MCF 10A (cell line): ENCODE data around the gene FAM161B. TPM values are rescaled to one million over a fixed set of nuclear protein-coding genes. Genes with fewer than 3 reads are reported as not detected.

ENCODE experiments used
- BruUV-seq: library from RNA; stranded (reverse); fragments of 400-500 nt; replicated peaks from 2 replicates; lab custom pipeline; 2021; lab: Mats Ljungman, UMichigan
- CTCF ChIA-PET: fragments of 300-600 bp; sonication (Branson Sonifier 250); formaldehyde crosslinking; extraction: SDS; loops from one replicate; lab custom pipeline; 2021; ENCODE audit warnings: antibody characterized with exemption, inconsistent platforms; lab: Yijun Ruan, JAX
- POLR2A ChIA-PET: fragments of 300-600, 350-650 bp; sonication (Branson Sonifier 250); formaldehyde crosslinking; extraction: SDS; loops from one replicate; lab custom pipeline; 2020; ENCODE audit warnings: antibody characterized with exemption, inconsistent platforms; lab: Yijun Ruan, JAX
- DNase-seq: peaks from one replicate; pipeline ENCODE4 v3.0.0-alpha.2; 2018; ENCODE audit not compliant: unreplicated experiment
- H3K27ac Mint-ChIP-seq: one replicate; pipeline ENCODE4 v1.8.0; 2022; ENCODE audit warnings: mild to moderate bottlenecking, low read depth, mixed read lengths; ENCODE audit not compliant: unreplicated experiment
- H3K27me3 Mint-ChIP-seq: one replicate; pipeline ENCODE4 v1.8.0; 2022; ENCODE audit warnings: mixed read lengths; ENCODE audit not compliant: insufficient read depth, unreplicated experiment
- H3K36me3 Mint-ChIP-seq: one replicate; pipeline ENCODE4 v1.8.0; 2022; ENCODE audit warnings: mild to moderate bottlenecking, moderate library complexity, mixed read lengths; ENCODE audit not compliant: insufficient read depth, unreplicated experiment
- H3K4me1 Mint-ChIP-seq: one replicate; pipeline ENCODE4 v1.8.0; 2022; ENCODE audit warnings: mixed read lengths; ENCODE audit not compliant: insufficient read depth, unreplicated experiment
- H3K4me3 Mint-ChIP-seq: one replicate; pipeline ENCODE4 v1.8.0; 2022; ENCODE audit warnings: mild to moderate bottlenecking, moderate library complexity, mixed read lengths; ENCODE audit not compliant: unreplicated experiment
- H3K9me3 Mint-ChIP-seq: one replicate; pipeline ENCODE4 v1.8.0; 2022; ENCODE audit warnings: mixed read lengths; ENCODE audit not compliant: unreplicated experiment
- intact Hi-C: fragments of 100-400 bp; cut with micrococcal nuclease; formaldehyde crosslinking; loops from 2 replicates; pipeline ENCODE4 v1.14.1; 2022
- total RNA-seq: library from RNA; stranded (reverse); gene quantifications from 2 replicates; pipeline ENCODE4 v1.2.3, GENCODE V29; 2022
- TF ChIP-seq, protein P1 (sequence below): fragments of 200-600 bp; IDR thresholded peaks from one replicate; pipeline ENCODE4 v1.8.0; 2022; ENCODE audit warnings: antibody characterized with exemption, mild to moderate bottlenecking; ENCODE audit not compliant: unreplicated experiment

FAM161B gene
- total RNA-seq, 1 experiment from 2014 or later, result 2.1 TPM

DNA sequence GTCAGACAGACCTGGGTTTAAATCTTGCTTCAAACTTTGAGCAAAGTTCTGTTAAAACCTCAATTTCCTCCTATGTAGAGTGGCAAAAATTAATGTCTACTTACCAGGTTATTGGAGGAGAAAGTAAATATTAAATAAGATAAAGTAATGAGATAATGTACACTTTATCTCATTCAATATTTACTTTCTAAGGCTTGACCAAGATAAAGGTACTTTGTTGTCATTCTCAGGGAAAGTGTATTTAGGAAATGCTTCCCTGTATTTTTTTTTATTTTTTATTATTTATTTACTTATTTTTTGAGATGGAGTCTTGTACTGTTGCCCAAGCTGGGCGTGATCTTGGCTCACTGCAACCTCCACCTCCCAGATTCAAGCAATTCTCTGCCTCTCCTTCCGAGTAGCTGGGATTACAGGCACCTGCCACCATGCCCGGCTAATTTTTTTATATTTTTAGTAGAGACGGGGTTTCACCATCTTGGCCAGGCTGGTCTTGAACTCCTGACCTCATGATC is 4.7 kb downstream of the FAM161B start:
- intact Hi-C loops, result no loop called here
- ChIA-PET CTCF (no interaction called here), POLR2A (interaction anchor here (0.7 kb wide), 2 partner anchors 22 to 40 kb away, joined by 3 read pairs; no protein-coding TSS in a partner anchor)
- Mint-ChIP-seq H3K27me3 (no peaks in the 10 kb centered on the region), H3K36me3 (peaks cover 17% of the 10 kb centered on the region), H3K4me1 (peaks cover 15% of the 10 kb centered on the region), H3K9me3 (no peaks in the 10 kb centered on the region), H3K27ac (no peak overlapping the region), H3K4me3 (no peak overlapping the region)
- DNase-seq, result no peak
- BruUV-seq, result no TSS peak
- TF ChIP-seq, protein P1, sequence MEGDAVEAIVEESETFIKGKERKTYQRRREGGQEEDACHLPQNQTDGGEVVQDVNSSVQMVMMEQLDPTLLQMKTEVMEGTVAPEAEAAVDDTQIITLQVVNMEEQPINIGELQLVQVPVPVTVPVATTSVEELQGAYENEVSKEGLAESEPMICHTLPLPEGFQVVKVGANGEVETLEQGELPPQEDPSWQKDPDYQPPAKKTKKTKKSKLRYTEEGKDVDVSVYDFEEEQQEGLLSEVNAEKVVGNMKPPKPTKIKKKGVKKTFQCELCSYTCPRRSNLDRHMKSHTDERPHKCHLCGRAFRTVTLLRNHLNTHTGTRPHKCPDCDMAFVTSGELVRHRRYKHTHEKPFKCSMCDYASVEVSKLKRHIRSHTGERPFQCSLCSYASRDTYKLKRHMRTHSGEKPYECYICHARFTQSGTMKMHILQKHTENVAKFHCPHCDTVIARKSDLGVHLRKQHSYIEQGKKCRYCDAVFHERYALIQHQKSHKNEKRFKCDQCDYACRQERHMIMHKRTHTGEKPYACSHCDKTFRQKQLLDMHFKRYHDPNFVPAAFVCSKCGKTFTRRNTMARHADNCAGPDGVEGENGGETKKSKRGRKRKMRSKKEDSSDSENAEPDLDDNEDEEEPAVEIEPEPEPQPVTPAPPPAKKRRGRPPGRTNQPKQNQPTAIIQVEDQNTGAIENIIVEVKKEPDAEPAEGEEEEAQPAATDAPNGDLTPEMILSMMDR, result no peak

DNA sequence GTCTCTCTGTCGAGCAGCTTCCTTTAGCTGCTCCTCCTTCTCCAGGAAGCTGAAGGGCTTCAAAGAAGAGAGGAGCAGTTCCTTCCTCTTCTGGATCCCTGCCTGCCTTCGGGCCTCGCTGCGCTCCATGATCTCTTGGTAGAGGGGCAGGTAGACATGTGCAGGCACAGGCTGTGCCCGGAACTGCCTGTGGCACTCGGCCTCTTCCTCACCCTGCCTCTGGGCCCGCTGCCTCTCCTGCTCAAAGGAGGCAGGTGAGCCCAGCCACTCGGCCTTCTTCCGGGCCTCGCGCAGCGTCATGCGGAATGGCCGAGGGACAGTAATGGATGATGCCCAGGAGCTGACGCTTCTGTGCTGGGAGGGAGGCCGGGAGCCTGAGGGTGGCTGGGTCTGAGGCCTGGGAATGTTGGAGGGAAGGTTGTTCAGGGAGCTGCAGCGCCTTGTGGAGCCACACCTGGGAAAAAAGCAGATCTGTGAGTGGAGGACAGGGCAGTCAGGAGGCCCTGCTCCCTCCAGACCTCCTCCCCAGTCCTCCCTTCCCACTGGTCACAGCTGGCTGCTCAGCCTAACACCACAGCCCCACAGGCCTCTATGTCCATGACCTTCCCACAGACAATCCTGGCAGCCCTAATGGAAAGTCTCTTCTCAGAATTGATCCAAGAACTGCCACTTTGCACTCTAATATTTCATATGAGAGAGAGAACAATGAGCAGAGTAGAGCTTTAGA is 5.3 kb downstream of the FAM161B start:
- intact Hi-C loops, result no loop called here
- Mint-ChIP-seq H3K4me1 (peaks cover 11% of the 10 kb centered on the region), H3K4me3 (no peak overlapping the region), H3K27me3 (no peaks in the 10 kb centered on the region), H3K36me3 (peaks cover 17% of the 10 kb centered on the region), H3K9me3 (no peaks in the 10 kb centered on the region), H3K27ac (no peak overlapping the region)
- no TSS peak for BruUV-seq
- TF ChIP-seq, protein P1, result no peak
- no peak for DNase-seq
- ChIA-PET CTCF (no interaction called here), POLR2A (interaction anchor here (0.7 kb wide), 2 partner anchors 21 to 40 kb away, joined by 3 read pairs; no protein-coding TSS in a partner anchor)

DNA sequence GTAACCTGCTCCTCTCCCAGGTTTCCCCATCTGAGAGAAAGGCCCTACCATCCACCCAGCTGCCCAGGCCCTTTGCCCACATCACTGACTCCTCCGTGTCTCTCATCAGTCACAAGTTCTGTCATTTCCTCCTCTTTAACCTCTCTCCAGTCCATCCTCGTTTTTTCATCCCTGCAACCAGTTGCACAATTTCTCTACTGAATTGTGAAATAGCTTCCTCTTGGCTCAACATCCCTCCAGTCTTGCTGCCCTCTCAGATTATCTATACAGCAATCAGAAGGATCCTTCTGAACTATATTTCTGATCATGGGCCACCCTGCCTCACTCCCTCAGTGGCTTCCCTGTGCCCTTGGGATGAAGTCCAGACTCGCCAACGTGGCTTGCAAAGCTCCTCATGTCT is 6.8 kb downstream of the FAM161B start:
- DNase-seq, result peak; percentile 75
- H3K27me3 Mint-ChIP-seq, result no peaks in the 10 kb centered on the region
- CTCF ChIA-PET, result interaction anchor here (0.6 kb wide), 1 partner anchor 22 kb away, joined by 4 read pairs; no protein-coding TSS in a partner anchor

GRCh38 chr14:73942180-73942579 is 7.7 kb downstream of the FAM161B start:
- TF ChIP-seq, protein P1, result no peak
- ChIA-PET POLR2A (interaction anchor here (0.5 to 1.3 kb wide), 3 partner anchors 8 to 57 kb away, joined by 4 to 6 read pairs (median 4); partner anchors contain the start of genes COQ6 and FAM161B), CTCF (interaction anchor here (0.6 kb wide), 2 partner anchors 145 to 204 kb away, joined by 3 to 5 read pairs; no protein-coding TSS in a partner anchor)
- Mint-ChIP-seq H3K27ac (no peak overlapping the region), H3K9me3 (no peaks in the 10 kb centered on the region), H3K4me1 (peaks cover 11% of the 10 kb centered on the region), H3K27me3 (no peaks in the 10 kb centered on the region), H3K36me3 (peaks cover 24% of the 10 kb centered on the region), H3K4me3 (no peak overlapping the region)
- DNase-seq, result no peak
- no TSS peak for BruUV-seq
- intact Hi-C loops, result no loop called here

More for the DNA sequence above, 6.8 kb downstream of the FAM161B start:
- Mint-ChIP-seq H3K4me1 (peaks cover 11% of the 10 kb centered on the region), H3K4me3 (no peak overlapping the region), H3K9me3 (no peaks in the 10 kb centered on the region), H3K36me3 (peaks cover 17% of the 10 kb centered on the region), H3K27ac (peak overlapping the region; percentile 5)
- no TSS peak for BruUV-seq
- POLR2A ChIA-PET, result interaction anchor here (0.8 to 1.3 kb wide), 3 partner anchors 8 to 12 kb away, joined by 3 to 6 read pairs (median 5); no protein-coding TSS in a partner anchor
- TF ChIP-seq, protein P1, result no peak
- intact Hi-C loops, result no loop called here
